ENCODE data around the gene HCN3.
"Not testable (repeated sequence)": the region's sequence is repeated elsewhere in the genome, so short reads cannot be mapped to it uniquely, and the experiment has no call there.

Gene HCN3

GRCh38 chr1:155284476-155284875 lies 7.2 kb downstream of the HCN3 start:
- no peak overlapping the region for H3K4me3 Mint-ChIP-seq
- no peak for DNase-seq (ENCODE audit: low spot score in 2 of 2)
- no peaks in the 10 kb centered on the region for H3K4me1 Mint-ChIP-seq
- H3K27me3 Mint-ChIP-seq: no peaks in the 10 kb centered on the region
- no peak for ATAC-seq (ENCODE audit: low read depth)
- peaks cover 4% of the 10 kb centered on the region for H3K36me3 Mint-ChIP-seq
- no peaks in the 10 kb centered on the region for H3K9me3 Mint-ChIP-seq
- no peak overlapping the region for H3K27ac Mint-ChIP-seq

GRCh38 chr1:155285063-155285462 lies 7.8 kb downstream of the HCN3 start:
- Mint-ChIP-seq H3K4me3 (no peak overlapping the region), H3K4me1 (no peaks in the 10 kb centered on the region), H3K27ac (no peak overlapping the region), H3K36me3 (peaks cover 4% of the 10 kb centered on the region), H3K27me3 (no peaks in the 10 kb centered on the region), H3K9me3 (no peaks in the 10 kb centered on the region)
- no peak for ATAC-seq (ENCODE audit: low read depth)
- DNase-seq (ENCODE audit: low spot score in 2 of 2): no peak

- no peaks in the 10 kb centered on the region for H3K4me1 Mint-ChIP-seq
- peaks cover 4% of the 10 kb centered on the region for H3K27me3 Mint-ChIP-seq
- H3K9me3 Mint-ChIP-seq: no peaks in the 10 kb centered on the region
- DNase-seq (ENCODE audit: low spot score in 2 of 2) (no peak), ATAC-seq (ENCODE audit: low read depth) (no peak)
- no peak overlapping the region for H3K27ac Mint-ChIP-seq
- no peak overlapping the region for H3K4me3 Mint-ChIP-seq
- H3K36me3 Mint-ChIP-seq: peaks cover 4% of the 10 kb centered on the region
Measured at GRCh38 chr1:155285631-155286044, 8.4 kb downstream of the HCN3 start.

GRCh38 chr1:155286544-155286943 lies 9.3 kb downstream of the HCN3 start:
- peaks cover 4% of the 10 kb centered on the region for H3K36me3 Mint-ChIP-seq
- H3K9me3 Mint-ChIP-seq: no peaks in the 10 kb centered on the region

DNA sequence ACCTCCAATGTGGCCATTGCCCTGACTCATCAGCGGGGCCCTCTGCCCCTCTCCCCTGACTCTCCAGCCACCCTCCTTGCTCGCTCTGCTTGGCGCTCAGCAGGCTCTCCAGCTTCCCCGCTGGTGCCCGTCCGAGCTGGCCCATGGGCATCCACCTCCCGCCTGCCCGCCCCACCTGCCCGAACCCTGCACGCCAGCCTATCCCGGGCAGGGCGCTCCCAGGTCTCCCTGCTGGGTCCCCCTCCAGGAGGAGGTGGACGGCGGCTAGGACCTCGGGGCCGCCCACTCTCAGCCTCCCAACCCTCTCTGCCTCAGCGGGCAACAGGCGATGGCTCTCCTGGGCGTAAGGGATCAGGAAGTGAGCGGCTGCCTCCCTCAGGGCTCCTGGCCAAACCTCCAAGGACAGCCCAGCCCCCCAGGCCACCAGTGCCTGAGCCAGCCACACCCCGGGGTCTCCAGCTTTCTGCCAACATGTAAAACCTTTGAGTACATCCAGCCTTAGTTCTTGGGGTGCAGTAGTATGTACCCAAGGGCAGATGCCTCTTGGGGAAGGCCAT lies 10.8 kb downstream of the HCN3 start:
- Mint-ChIP-seq H3K9me3 (no peaks in the 10 kb centered on the region), H3K4me3 (no peak overlapping the region), H3K36me3 (peaks cover 4% of the 10 kb centered on the region), H3K27ac (no peak overlapping the region), H3K4me1 (no peaks in the 10 kb centered on the region), H3K27me3 (peaks cover 4% of the 10 kb centered on the region)
- DNase-seq (ENCODE audit: low spot score in 2 of 2) (no peak), ATAC-seq (ENCODE audit: low read depth) (no peak)

More at GRCh38 chr1:155286544-155286943, 9.3 kb downstream of the HCN3 start:
- ATAC-seq (ENCODE audit: low read depth): no peak
- Mint-ChIP-seq H3K4me3 (no peak overlapping the region), H3K27me3 (peaks cover 4% of the 10 kb centered on the region), H3K4me1 (no peaks in the 10 kb centered on the region), H3K27ac (no peak overlapping the region)
- no peak for DNase-seq (ENCODE audit: low spot score in 2 of 2)

GRCh38 chr1:155291006-155291405 lies 13.7 kb downstream of the HCN3 start:
- not testable (repeated sequence) for DNase-seq (ENCODE audit: low spot score in 2 of 2); H3K36me3 Mint-ChIP-seq; H3K4me3 Mint-ChIP-seq; H3K27ac Mint-ChIP-seq; H3K9me3 Mint-ChIP-seq; H3K4me1 Mint-ChIP-seq; ATAC-seq (ENCODE audit: low read depth)
- peaks cover 14% of the 10 kb centered on the region for H3K27me3 Mint-ChIP-seq

DNA sequence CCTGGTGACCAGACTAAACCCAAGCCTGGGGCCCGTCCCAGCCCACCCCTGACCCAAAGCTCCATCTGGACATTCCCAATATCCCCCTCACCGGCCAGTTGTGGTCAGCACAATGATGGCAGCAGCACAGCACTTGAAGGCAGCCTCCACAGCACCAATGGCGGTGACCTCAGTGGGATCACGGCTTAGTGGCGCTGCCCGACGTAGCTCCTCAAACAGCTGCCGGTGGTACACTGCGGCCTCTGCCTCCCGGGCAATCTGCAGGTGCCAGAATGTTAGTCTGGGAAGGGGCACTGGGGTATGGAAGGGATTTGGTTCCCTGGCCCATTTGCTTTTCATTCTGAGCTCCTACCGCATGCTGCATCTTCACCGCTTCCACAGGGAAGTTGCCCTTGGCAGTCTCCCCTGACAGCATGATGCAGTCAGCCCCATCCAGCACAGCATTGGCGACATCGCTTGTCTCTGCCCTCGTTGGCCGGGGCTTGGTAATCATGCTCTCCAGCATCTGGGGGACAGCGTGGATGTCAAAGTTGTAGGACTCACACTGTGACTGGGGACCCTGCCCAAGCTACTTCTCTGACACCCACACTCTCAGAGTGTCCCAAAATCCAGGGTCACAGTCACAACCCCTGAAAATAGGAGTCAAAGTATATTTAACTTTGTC lies 16.0 kb downstream of the HCN3 start:
- no peak overlapping the region for H3K4me3 Mint-ChIP-seq

GRCh38 chr1:155294520-155295182 lies 17.4 kb downstream of the HCN3 start:
- Mint-ChIP-seq H3K4me3 (no peak overlapping the region), H3K27me3 (peaks cover 28% of the 10 kb centered on the region)
- no peak for ATAC-seq (ENCODE audit: low read depth)

More for the DNA sequence above, 16.0 kb downstream of the HCN3 start:
- Mint-ChIP-seq H3K36me3 (peaks cover 2% of the 10 kb centered on the region), H3K4me1 (peaks cover 6% of the 10 kb centered on the region), H3K9me3 (no peaks in the 10 kb centered on the region), H3K27ac (no peak overlapping the region), H3K27me3 (peaks cover 26% of the 10 kb centered on the region)
- DNase-seq (ENCODE audit: low spot score in 2 of 2): no peak
- no peak for ATAC-seq (ENCODE audit: low read depth)

DNA sequence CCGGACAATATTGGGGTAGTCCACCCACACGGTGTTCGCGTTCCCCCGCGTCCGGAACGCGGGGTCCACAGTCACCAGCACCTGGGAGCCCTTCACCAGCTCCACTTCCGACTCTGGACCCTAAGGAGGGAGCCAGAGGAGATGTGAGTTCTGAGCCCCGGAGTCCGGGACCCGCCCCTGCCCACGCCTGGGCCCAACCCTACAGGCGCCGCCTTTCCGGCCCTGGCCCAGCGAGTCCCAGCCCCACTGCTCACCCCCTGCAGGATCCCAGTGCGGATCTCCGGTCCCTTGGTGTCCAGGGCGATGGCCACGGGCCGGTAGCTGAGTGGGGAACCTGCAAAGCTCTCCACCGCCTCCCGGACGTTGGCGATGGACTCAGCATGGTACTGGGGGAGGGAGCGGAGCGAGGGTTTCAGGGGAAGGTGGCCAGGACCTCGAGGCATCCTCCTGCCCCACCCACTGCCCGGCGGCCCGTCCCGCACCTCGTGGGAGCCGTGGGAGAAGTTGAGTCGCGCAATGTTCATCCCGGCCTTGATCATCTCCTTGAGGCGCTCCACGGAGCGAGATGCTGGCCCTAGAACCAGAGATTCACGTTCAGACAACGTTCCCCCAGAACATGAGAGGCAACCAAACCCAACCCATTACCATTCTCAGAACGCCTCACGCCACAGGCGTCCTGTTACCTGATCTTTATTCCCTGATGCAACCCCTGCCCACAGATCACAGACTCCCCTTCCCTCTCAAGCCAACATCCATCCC lies 18.1 kb downstream of the HCN3 start:
- peaks cover 2% of the 10 kb centered on the region for H3K36me3 Mint-ChIP-seq
- H3K27me3 Mint-ChIP-seq: peaks cover 26% of the 10 kb centered on the region
- peaks cover 6% of the 10 kb centered on the region for H3K4me1 Mint-ChIP-seq
- ATAC-seq (ENCODE audit: low read depth): no peak
- no peak overlapping the region for H3K27ac Mint-ChIP-seq
- H3K4me3 Mint-ChIP-seq: no peak overlapping the region
- DNase-seq (ENCODE audit: low spot score in 2 of 2): no peak
- no peaks in the 10 kb centered on the region for H3K9me3 Mint-ChIP-seq

More at GRCh38 chr1:155294520-155295182, 17.4 kb downstream of the HCN3 start:
- Mint-ChIP-seq H3K36me3 (peaks cover 2% of the 10 kb centered on the region), H3K9me3 (no peaks in the 10 kb centered on the region), H3K4me1 (peaks cover 6% of the 10 kb centered on the region), H3K27ac (no peak overlapping the region)
- no peak for DNase-seq (ENCODE audit: low spot score in 2 of 2)

- no peak overlapping the region for H3K4me3 Mint-ChIP-seq
- no peaks in the 10 kb centered on the region for H3K9me3 Mint-ChIP-seq
- peaks cover 2% of the 10 kb centered on the region for H3K36me3 Mint-ChIP-seq
- ATAC-seq (ENCODE audit: low read depth): no peak
- DNase-seq (ENCODE audit: low spot score in 2 of 2): no peak
- H3K4me1 Mint-ChIP-seq: peaks cover 6% of the 10 kb centered on the region
- H3K27me3 Mint-ChIP-seq: peaks cover 24% of the 10 kb centered on the region
- no peak overlapping the region for H3K27ac Mint-ChIP-seq
Measured at GRCh38 chr1:155295942-155296267, 18.6 kb downstream of the HCN3 start.

GRCh38 chr1:155296661-155297060 lies 19.4 kb downstream of the HCN3 start:
- H3K9me3 Mint-ChIP-seq: no peaks in the 10 kb centered on the region
- no peak overlapping the region for H3K27ac Mint-ChIP-seq
- no peak overlapping the region for H3K4me3 Mint-ChIP-seq
- no peak for ATAC-seq (ENCODE audit: low read depth)
- H3K36me3 Mint-ChIP-seq: peaks cover 2% of the 10 kb centered on the region
- H3K4me1 Mint-ChIP-seq: peaks cover 6% of the 10 kb centered on the region
- DNase-seq (ENCODE audit: low spot score in 2 of 2): no peak
- H3K27me3 Mint-ChIP-seq: peaks cover 24% of the 10 kb centered on the region

GRCh38 chr1:155297384-155297783 lies 20.1 kb downstream of the HCN3 start:
- peaks cover 2% of the 10 kb centered on the region for H3K36me3 Mint-ChIP-seq
- peaks cover 6% of the 10 kb centered on the region for H3K4me1 Mint-ChIP-seq
- no peak overlapping the region for H3K27ac Mint-ChIP-seq
- peaks cover 24% of the 10 kb centered on the region for H3K27me3 Mint-ChIP-seq
- ATAC-seq (ENCODE audit: low read depth) (no peak), DNase-seq (ENCODE audit: low spot score in 2 of 2) (no peak)
- H3K4me3 Mint-ChIP-seq: no peak overlapping the region
- no peaks in the 10 kb centered on the region for H3K9me3 Mint-ChIP-seq

DNA sequence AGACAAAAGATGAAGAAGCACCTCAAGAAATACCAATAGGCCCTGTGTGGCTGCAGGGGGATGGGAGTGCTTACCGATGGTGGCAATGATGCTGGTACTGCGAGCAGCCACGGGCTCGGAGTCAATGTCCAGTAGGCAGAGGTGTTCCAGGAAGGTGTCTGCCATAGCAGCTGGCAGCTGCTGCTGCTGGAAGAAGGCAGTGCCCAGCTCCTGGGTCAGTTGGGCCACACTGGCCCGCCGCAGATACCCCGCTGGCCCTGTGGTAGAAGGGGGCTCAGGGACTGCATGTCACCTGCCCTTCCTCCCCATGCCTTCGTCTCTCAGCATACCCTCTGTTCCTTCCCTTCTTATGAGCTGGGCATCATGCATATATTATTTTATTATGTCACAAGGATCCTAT lies 22.8 kb downstream of the HCN3 start:
- no peaks in the 10 kb centered on the region for H3K9me3 Mint-ChIP-seq
- H3K4me3 Mint-ChIP-seq: no peak overlapping the region
- DNase-seq (ENCODE audit: low spot score in 2 of 2): no peak
- no peak overlapping the region for H3K27ac Mint-ChIP-seq
- peaks cover 2% of the 10 kb centered on the region for H3K36me3 Mint-ChIP-seq
- H3K27me3 Mint-ChIP-seq: peaks cover 18% of the 10 kb centered on the region
- peaks cover 3% of the 10 kb centered on the region for H3K4me1 Mint-ChIP-seq
- no peak for ATAC-seq (ENCODE audit: low read depth)
